Sigmoid colon (tissue), 7 donors: ENCODE data around the gene SRC. TPM values are rescaled to one million over a fixed set of nuclear protein-coding genes. Genes with fewer than 3 reads are reported as not detected.

ENCODE experiments used
- DNase-seq: peaks from one replicate; pipeline ENCODE4 v3.0.0-alpha.2; 2019
- H3K27ac ChIP-seq, 4 donors: fragments of 200-600 bp; sonication (generic); one replicate each; pipeline ENCODE4 v1.5.1; 2016 to 2019; ENCODE audit warnings: mild to moderate bottlenecking in 1 of 4
- H3K27me3 ChIP-seq, 3 donors: fragments of 200-600 bp; sonication (generic); one replicate each; pipeline ENCODE4 v1.5.1; 2019; ENCODE audit warnings: mild to moderate bottlenecking in 1 of 3
- H3K36me3 ChIP-seq, 4 donors: fragments of 200-600 bp; sonication (generic); one replicate each; pipeline ENCODE4 v1.5.1; 2016 to 2019
- H3K4me1 ChIP-seq, 4 donors: fragments of 200-600 bp; sonication (generic); one replicate each; pipeline ENCODE4 v1.5.1; 2017 to 2019
- H3K4me3 ChIP-seq, 4 donors: fragments of 200-600 bp; sonication (generic); one replicate each; pipeline ENCODE4 v1.5.1; 2017 to 2019; ENCODE audit warnings: mild to moderate bottlenecking in 2 of 4, moderate library complexity in 1 of 4
- H3K9me3 ChIP-seq, 4 donors: fragments of 200-600 bp in 3 of 4; sonication (generic) in 3 of 4; one replicate each; pipeline versions ENCODE4 v1.5.1 to v1.6.1; 2013 to 2019
- CTCF ChIP-seq, 4 experiments: fragments of 450-650 bp in 3 of 4; fragments of 200-600 bp in 1 of 4; IDR thresholded peaks; one replicate each; pipeline ENCODE4 v1.5.1; 2016 to 2019; ENCODE audit warnings: antibody characterized with exemption in 4 of 4, mild to moderate bottlenecking in 3 of 4, moderate library complexity in 2 of 4
- EP300 ChIP-seq, 4 donors: sonication (generic); formaldehyde crosslinking; IDR thresholded peaks; one replicate each; pipeline ENCODE4 v1.6.1; 2017; ENCODE audit warnings: antibody characterized with exemption in 4 of 4
- POLR2A ChIP-seq, 2 donors: fragments of 450-650 bp; IDR thresholded peaks; one replicate each; pipeline ENCODE4 v1.6.1; 2016; ENCODE audit warnings: antibody characterized with exemption in 2 of 2, mild to moderate bottlenecking in 2 of 2, moderate library complexity in 2 of 2
- POLR2AphosphoS5 ChIP-seq, 4 donors: sonication (generic); formaldehyde crosslinking; IDR thresholded peaks; one replicate each; pipeline ENCODE4 v1.6.1; 2017; ENCODE audit warnings: antibody characterized with exemption in 4 of 4
- WGBS, 2 donors: extraction: QIAGEN DNeasy Blood & Tissue Kit; methylation state at CpG; one replicate each; pipeline ENCODE4 v1.1.7; 2013; 5-methylcytosine and 5-hydroxymethylcytosine counted together
- intact Hi-C: fragments of 100-400 bp; cut with DNase I; formaldehyde crosslinking; loops from one replicate; pipeline ENCODE4 v1.15.1; 2023
- polyA plus RNA-seq, 3 donors: library from polyadenylated mRNA; stranded (reverse); fragments of 200-250 nt; gene quantifications; one replicate each; pipeline ENCODE4 v1.2.3, GENCODE V29; 2013
- total RNA-seq, 4 donors: library from RNA; depleted of rRNA; stranded (reverse); fragments of >200 nt; gene quantifications; one replicate each; pipeline ENCODE4 v1.1.0, GENCODE V29; 2016
- donor health status: healthy with polysubstance abuse.
- donor health status: Bipolar disorder and iron deficiency.
- donor health status: healthy.

The SRC gene
- total and polyA plus RNA-seq, 7 donors: 28.1 to 91.8 (median 52.3) TPM

GRCh38 chr20:37299718-37300528 is 46.0 kb upstream of the SRC start:
- intact Hi-C loops: no loop called here
- DNase-seq: peak; percentile 62
- H3K4me3 ChIP-seq: no peak overlapping the region
- peak overlapping the region; percentile 27 to 98 (median 86) for H3K27ac ChIP-seq
- 93 to 95% methylated on average over 6 of the region's 6 CpGs for WGBS, 2 donors
- peaks cover 0 to 73% (median 64%) of the 10 kb centered on the region in 4 donors for H3K4me1 ChIP-seq
- H3K9me3 ChIP-seq: no peaks in the 10 kb centered on the region
- peaks cover 11 to 32% (median 14%) of the 10 kb centered on the region in 4 donors for H3K36me3 ChIP-seq
- H3K27me3 ChIP-seq: no peaks in the 10 kb centered on the region
- TF ChIP-seq POLR2AphosphoS5 (IDR thresholded peaks at IDR 0.05) (peak in 3 of 4 donors; percentile 15 to 36 (median 36)), CTCF (IDR thresholded peaks at IDR 0.05) (no peak), EP300 (IDR thresholded peaks at IDR 0.05) (no peak), POLR2A (IDR thresholded peaks at IDR 0.05) (no peak)

- H3K36me3 ChIP-seq: peaks cover 11 to 32% (median 14%) of the 10 kb centered on the region in 4 donors
- intact Hi-C loops: no loop called here
- no peaks in the 10 kb centered on the region for H3K9me3 ChIP-seq
- H3K27ac ChIP-seq: peak overlapping the region in 2 of 4 donors; percentile 97 to 98
- WGBS, 2 donors: 97% methylated on average over 9 of the region's 9 CpGs
- TF ChIP-seq EP300 (IDR thresholded peaks at IDR 0.05) (no peak), CTCF (IDR thresholded peaks at IDR 0.05) (no peak), POLR2A (IDR thresholded peaks at IDR 0.05) (no peak), POLR2AphosphoS5 (IDR thresholded peaks at IDR 0.05) (no peak)
- H3K4me3 ChIP-seq: no peak overlapping the region
- peaks cover 0 to 73% (median 64%) of the 10 kb centered on the region in 4 donors for H3K4me1 ChIP-seq
- peak; percentile 58 for DNase-seq
- no peaks in the 10 kb centered on the region for H3K27me3 ChIP-seq
Observed at GRCh38 chr20:37301120-37301519, 44.8 kb upstream of the SRC start.

GRCh38 chr20:37301558-37301957 is 44.4 kb upstream of the SRC start:
- Histone ChIP-seq H3K36me3 (peaks cover 11 to 32% (median 14%) of the 10 kb centered on the region in 4 donors), H3K9me3 (no peaks in the 10 kb centered on the region), H3K4me1 (peaks cover 0 to 71% (median 61%) of the 10 kb centered on the region in 4 donors), H3K27ac (peak overlapping the region in 2 of 4 donors; percentile 97 to 98), H3K4me3 (no peak overlapping the region), H3K27me3 (no peaks in the 10 kb centered on the region)
- no peak for TF ChIP-seq CTCF (IDR thresholded peaks at IDR 0.05)
- no peak for TF ChIP-seq POLR2AphosphoS5 (IDR thresholded peaks at IDR 0.05)
- intact Hi-C loops: no loop called here
- 92 to 97% methylated on average over 3 of the region's 3 CpGs for WGBS, 2 donors
- peak; percentile 11 for DNase-seq

GRCh38 chr20:37302981-37303380 is 43.0 kb upstream of the SRC start:
- Histone ChIP-seq H3K9me3 (no peaks in the 10 kb centered on the region), H3K36me3 (peaks cover 11 to 35% (median 15%) of the 10 kb centered on the region in 4 donors), H3K27ac (peak overlapping the region in 2 of 4 donors; percentile 7 to 44), H3K4me1 (peaks cover 0 to 63% (median 47%) of the 10 kb centered on the region in 4 donors), H3K4me3 (no peak overlapping the region), H3K27me3 (no peaks in the 10 kb centered on the region)
- WGBS, 2 donors: 83 to 89% methylated on average over 2 of the region's 2 CpGs
- DNase-seq: peak; percentile 7
- intact Hi-C loops: no loop called here
- TF ChIP-seq EP300 (IDR thresholded peaks at IDR 0.05): no peak
- no peak for TF ChIP-seq POLR2A (IDR thresholded peaks at IDR 0.05)
- no peak for TF ChIP-seq POLR2AphosphoS5 (IDR thresholded peaks at IDR 0.05)
- TF ChIP-seq CTCF (IDR thresholded peaks at IDR 0.05): no peak
